HG03354 (cell line): ENCODE measurements around the gene FCAMR.
A peak's percentile ranks its signal among the peaks of the same experiment; 100 is the strongest.
"Not testable (repeated sequence)": the region's sequence is repeated elsewhere in the genome, so short reads cannot be mapped to it uniquely, and the experiment has no call there.

Experiments used
- ATAC-seq: cut with Tn5 transposase; IDR thresholded peaks from one replicate; pipeline ENCODE4 v1.9.1; 2021; ENCODE audit warnings: mild to moderate bottlenecking; ENCODE audit not compliant: unreplicated experiment, poor library complexity, severe bottlenecking

FCAMR gene

DNA sequence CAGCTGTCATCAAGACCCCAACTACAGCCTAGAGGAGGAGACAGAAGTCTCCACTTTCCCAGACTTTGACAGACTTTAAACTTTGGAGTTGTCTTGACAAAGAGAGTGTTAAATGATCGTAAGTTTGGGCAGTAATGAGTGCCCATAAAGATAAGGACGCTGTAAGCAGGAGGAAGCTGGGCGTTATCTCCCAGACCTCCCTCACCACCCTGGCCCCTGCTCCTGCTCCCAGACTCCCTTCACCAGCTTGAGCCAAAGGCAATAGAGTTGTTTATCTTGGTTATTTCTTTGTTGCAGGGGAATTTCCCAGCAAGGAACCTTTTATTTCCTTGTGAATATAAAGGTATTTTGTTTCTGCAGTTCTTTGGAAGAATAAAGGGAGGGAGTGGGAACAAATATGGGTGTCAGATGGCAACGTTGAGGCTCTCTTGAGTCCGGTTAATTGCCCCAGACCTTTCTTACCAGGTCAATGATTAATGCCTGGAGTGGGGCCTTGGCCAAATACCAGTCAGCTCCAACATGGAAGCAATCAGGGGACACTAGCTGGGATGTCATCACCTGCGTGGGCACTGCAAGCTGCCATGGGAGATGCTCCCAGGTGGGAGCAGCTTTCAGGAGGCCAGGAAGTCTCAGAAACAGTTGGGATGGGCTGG is 28.4 kb downstream of the FCAMR start:
- ATAC-seq = no peak

DNA sequence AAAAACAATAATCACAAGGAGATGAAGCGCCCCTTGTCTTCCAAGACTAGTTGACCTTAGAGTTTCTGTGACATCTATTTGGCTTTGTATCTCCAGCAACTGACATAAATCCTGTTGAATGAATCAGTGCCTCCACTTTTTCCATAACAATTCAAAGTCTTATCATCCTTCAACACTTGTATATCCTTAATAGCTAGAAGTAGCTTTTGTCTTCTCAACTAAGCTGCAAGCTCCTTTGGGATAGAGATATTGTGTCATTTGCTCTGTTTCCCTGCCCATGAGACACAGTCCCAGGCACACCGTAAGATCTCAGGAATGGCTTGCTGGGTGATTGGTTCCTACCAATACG is 29.7 kb downstream of the FCAMR start:
- ATAC-seq = no peak

DNA sequence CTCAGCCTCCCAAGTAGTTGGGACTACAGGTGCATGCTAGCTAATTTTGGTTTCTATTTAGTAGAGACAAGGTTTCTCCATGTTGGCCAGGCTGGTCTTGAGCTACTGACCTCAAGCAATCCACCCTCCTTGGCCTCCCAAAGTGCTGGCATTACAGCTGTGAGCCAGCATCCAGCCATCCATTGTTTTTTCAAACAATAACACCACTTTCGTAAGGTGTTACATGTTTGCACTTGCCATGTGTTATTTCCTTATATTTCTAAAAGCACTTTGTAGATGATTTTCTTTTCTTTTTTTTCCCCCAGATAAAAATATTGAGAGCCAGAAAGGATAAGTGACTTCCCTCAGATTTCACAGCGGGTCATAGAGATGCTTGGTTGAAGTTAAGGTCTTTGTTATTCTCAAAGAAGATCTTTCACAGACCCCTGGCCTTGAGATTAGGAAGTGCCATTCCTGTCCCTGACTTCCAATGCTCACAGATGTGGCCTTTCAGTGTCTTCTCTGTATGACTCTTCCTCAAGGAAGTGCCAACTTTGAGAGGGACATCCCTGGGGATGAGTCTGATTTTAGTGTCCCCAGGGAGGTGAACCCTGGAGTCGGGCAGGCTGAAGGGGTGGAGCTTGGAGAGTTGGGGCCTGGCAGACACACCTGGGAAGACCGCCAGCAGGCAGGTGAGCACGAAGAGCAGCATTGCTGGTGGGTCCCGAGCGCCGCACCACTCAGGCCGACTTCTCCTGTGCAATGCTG is 30.2 kb downstream of the FCAMR start:
- ATAC-seq = no peak

DNA sequence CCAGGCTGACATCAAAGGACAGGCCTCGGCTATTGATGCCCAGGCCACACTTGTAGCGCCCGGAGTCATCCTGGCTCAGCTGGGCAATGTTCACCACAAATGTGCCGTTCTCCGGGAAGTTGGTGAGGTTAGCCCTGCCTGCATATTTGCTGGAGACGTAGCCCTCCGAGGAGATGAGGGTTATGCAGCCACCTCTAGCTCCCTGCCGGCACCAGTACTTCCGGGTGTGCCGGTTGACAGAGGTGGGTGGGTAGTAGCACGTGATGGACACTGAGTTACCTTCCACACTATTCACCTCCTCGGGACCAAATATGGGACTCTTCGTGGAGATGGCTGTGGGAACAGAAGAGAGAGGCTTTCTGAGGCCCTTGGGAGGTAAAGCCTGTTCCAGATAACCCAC is 31.1 kb downstream of the FCAMR start:
- ATAC-seq = no peak

DNA sequence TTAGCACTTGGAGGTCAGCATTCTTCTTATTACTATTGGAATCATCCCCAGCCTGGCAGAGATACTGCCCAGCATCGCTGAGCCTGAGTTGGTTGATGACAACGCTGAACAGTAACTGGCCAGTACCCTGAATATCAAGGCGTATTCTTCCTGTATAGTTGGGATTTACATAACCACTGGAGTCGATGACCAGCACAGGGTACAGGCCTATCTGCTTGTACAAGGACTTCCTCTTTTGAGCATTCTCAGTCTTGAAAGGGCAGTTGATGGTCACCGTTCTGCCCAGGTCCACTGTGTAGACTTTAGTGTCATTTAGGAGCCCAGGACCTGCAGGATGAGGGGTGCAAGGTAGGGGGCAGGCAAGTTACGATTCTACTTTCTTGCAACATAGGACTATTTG is 32.8 kb downstream of the FCAMR start:
- ATAC-seq = no peak

DNA sequence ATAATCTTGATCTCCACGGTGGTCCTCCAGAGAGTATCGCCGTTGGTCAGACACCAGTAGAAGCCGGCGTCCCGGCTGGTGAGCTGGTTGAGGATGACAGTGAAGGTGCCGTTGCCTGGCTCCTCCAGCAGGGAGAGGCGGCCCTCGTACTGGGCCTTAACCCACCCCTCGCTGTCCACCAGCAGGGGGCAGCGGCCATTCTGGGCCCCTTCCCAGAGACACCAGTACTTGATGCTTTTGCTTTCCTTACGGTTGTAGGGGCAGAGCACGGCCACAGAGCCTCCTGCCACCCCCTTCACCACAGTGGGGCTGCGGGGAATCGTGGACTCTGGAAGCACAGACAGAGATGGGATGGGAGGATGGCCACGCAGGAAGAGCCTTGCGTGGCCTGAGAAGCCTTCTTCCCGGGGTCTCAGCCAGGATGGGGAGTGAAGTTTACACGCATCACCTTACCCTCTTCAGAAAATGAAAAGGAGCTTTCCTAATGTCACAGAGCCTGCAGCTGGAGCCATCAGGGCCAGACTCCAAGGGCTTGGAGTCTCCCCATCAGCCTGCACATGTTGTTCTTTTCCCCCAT is 34.7 kb downstream of the FCAMR start:
- peak; percentile 50 for ATAC-seq

DNA sequence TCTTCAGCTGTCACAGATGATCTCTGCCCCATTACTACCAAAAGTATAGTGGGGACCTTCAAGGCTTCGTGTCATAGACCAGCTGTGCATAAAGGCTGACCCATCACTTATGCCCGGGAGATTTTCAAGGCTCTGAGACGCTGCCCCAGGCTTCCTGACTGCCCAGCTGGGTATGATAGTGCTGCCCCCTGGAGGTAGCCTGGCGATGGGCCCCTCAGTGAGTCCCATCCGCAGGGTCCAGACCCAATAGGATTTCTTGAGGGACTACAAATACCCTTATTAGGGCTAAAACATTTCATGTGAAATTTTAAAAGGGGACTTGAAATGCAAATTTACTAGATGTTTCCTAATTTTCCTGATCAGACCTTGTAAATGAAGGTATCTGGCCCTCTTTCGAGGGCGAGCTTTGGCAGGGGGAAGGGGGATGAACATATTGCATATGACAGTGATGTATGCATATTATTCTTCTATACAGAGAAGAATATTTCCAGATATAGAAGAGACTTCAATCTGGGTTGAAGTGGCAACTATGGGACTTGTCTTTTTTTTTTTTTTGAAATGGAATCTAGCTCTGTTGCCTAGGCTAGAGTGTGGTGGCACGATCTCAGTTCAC is 36.8 kb downstream of the FCAMR start:
- peak; percentile 27 for ATAC-seq

DNA sequence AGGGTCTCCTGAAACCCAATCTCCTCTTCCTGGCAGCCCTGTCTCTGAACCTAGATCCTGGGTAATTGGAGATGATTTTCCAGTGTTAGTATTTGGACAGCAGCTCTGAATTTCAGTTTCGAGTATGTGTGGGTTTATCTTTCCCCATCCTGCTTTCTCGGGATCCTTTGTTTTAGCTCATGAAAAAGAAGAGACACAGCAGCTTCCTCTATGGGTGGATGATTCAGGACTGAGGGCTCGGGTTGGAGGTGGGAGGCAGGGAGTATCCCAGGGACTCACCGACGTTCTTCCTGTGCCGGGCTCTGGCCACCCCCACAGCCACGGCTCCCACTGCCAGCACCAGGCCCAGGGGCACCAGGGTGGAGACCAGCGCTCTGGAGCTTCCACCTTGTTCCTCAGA is 38.1 kb downstream of the FCAMR start:
- ATAC-seq = no peak

DNA sequence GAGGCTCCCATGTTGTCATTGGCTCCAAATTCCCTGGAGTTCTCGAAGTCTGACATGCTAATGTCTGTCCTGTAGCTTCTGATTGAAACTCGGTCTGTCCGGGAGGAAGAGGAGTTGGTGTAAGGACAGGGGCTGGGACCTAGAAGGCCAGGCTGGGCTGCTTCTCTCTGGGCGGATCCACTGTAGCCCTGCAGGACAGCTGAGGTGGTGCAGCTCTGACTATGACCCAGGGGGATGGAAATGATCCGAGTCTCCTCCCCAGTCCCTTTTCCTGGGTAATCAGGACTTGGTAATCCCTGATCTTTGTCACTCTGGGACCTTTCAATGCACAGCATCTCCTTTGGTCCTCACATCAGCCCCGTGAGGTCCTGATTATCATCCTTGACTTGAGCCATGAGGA is 38.6 kb downstream of the FCAMR start:
- ATAC-seq = no peak

DNA sequence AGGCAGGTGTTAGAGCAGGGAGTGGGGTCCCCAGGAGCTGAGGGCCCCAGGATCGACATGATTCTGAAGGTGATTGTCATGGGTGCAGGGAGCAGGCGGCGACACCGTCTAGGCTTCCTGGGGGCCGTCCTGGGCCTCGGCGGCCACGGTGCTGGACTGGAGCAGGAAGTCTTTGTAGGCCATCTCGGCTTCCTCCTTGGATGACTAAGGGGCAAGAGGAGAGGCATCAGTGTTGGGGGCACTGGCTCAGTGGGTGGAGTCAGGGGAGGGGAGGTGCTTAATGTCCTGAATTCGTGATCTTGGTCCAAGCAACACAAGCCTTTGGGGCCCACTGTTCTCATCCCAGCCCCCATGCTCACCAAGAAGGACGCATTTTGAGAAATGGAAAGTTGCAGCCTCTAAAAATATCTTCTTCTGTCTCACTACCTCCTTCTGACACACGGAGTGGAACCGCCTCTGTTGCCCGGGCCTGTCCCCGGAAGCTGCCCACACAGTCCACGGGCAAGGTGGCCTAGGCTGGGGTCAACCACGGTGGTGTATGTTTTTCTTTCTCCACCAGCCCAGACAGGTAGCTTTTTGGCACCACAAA is 40.0 kb downstream of the FCAMR start:
- ATAC-seq = peak; percentile 71

DNA sequence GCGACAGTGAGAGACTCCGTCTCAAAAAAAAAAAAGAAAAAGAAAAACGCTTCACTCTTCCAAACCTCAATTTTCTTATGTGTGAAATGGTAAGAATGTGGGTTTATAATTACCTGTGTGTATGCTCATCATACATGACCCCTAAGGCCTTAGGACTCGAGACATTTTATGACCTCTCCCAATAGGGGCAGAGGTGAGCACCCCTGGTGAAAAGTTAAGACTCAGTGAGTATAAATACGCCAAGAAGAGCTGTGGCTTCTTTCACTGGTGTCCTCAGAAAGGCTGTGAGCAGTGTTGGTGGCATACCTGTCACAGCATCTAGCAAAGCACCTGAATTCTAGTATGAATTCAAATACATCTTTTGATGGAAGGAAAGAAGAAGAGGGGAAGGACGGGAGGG is 40.7 kb downstream of the FCAMR start:
- ATAC-seq = no peak

DNA sequence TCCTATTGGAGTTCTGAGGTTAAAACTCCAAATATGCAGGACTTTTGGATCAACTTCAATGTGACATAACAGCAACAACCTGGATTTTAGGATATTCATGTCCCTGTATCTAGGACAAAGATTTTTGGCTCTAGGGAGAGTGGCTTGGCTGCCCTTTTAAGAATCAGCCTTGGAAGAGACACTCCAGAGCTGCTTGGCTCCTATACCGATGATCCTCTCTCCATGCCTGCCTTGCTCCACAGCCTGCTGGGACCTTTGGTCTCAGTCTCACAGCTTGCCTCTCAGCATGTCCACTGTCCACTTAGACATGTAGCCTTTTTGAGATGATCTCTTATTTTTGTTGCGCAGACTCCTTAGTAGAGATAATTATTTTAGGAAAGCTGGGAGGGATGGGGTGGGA is 44.0 kb downstream of the FCAMR start:
- no peak for ATAC-seq

DNA sequence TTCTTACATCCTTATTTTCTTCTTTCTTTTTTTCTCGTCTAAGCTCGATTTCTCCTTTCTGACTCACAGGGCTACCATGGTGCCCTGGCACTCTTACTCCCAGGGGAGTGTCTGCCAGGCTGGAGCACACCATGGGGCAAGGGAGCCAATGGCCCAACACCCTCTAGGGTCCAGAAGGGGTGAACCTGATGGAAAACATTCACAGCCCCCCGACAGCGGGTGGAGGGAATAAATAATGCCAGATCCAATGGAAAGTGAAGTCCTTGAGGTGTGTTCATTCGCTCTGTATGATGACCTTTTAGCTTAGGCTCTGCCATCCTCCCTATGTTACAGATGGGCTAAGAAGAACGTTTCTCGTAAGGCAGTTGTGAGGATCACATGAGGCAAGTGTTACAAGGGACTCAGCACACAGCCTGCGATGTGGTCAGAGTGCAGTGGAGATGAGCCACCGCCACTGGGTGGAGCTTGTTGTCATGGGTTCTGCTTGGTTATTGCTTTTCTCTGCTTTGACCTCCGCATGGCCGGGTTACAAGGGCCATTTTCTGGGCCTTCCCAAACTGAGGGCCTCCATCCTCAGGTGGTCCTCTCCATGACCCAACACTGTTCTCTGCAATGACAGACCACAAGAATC is 45.0 kb downstream of the FCAMR start:
- ATAC-seq = peak; percentile 69

DNA sequence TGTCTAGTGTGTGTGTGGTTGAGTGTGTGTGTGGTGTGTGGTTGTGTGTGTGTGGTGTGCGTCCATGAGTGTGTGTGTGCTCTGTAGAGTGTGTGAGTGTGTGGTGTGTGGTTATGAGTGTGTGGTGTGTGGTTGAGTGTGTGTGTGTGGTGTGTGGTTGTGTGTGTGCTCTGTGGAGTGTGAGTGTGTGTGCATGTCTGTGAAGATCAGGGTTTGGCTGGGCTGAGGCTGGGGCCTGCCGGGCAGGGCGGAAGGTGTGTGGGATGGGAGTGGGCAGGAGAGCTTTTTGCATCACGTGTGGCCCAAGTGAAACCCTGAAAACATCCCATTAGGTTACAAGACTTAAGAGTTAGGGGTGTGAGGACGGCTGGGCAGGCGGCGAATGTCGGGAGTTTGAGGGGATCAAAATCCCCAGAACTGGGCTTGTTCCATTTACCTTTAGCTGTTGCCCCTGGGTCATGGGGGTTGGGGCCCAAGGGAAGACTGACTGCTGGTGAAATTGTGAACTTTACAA is 45.6 kb downstream of the FCAMR start:
- ATAC-seq = peak; percentile 29

DNA sequence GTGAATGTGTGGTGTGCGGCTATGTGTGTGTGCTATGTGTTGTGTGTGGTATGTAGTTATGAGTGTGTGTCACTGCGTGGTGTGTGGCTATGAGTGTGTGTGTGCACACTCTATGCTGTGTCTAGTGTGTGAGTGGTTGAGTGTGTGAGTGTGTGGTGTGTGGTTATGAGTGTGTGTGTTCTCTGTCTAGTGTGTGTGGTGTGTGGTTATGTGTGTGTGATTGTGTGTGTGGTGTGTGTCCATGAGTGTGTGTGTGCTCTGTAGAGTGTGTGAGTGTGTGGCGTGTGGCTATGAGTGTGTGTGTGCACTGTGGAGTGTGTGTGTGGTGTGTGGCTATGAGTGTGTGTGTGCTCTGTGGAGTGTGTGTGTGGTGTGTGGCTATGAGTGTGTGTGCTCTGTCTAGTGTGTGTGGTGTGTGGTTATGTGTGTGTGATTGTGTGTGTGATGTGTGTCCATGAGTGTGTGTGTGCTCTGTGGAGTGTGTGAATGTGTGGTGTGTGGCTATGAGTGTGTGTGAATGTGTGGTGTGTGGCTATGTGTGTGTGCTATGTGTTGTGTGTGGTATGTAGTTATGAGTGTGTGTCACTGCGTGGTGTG is 46.2 kb downstream of the FCAMR start:
- ATAC-seq = not testable (repeated sequence)

DNA sequence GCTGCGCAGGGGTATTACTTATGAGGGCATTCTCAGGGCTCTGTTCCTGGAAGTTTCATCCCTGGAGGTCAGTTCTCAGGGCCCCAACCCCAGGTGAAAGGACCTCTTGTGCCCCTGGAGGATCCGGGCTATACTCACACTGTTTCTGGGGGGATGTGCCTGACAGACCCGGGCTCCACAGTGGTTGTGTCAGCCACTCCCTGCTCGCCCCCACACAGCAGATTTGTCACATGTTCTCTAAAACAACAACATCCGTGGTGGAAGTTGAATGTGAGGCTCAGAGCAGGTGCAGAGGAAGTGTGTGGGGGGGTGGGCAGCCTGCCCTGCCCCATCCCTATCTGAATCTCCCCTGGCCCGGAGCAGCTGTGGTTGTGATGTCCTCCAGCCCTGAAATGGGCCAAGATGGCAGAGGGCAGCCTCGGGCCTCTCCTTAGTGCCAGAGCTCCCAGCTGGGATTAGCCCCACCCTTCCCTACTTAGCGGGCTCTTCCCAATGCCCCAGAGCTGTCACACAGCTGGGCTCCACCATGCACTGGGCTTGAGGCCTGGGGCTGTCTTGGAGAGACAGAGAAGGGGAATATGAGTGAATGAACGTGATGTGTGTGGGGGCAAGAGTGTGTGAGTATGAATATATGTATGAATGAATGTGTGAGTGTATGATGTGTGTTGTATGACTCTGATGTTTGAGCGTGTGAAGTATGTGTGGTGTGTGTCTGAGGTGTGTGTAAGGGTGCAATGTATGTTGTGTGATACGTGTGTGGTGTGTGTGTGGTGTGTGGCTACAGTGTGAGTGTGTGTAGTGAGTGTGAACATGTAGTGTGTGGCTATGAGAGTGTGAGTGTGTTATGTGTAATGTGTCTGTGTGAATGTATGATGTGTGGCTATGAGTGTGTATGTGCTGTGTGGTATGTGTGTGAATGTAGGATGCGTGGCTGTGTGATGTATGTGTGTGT is 47.0 kb downstream of the FCAMR start:
- peak; percentile 63 for ATAC-seq

DNA sequence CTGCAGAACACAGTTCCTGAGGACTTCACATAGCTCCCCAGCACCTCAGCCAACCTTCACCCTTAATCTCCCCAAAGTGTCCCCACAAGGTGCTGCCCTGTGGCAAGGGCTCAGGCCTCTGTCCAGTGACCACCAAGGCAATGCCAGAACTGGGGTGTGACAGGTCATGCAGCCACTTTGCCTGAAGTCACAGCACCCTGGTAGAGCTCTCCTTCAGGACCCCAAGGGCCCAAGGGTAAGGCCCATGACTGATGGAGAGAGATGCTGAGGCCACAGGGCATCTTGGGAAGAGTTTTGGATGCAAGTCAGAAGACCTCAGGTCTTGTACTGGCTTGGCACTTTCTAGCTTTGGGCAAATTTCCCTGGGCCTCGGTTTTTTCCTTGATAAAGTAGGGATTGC is 47.7 kb downstream of the FCAMR start:
- no peak for ATAC-seq

DNA sequence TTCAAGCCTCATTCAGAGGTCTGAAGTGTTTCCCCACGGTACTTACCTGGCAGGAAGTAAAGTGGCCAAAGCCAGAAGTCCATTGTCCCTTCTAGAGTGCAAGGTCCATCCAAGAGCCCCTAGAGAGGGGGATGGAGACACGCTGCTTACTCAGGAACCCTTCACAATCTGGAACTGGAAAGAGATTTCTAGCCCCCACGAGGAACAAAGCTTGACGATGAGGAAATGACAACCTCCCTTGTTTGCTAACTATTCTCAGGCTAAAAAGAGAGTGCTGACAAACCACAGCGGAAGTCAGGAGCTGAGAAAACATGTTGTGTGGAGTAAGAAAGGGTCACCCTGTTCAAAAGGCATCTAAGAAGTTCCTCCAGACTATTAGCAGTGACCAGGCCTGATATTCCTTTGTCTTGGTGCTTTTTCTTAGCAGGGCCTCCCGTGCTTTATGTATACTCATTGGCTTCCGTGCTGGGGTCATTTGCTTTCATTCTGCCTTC is 48.4 kb downstream of the FCAMR start, which contains the start of gene FCMR:
Gene FCMR (minus strand): TSS at position 170 of the 494 bp plus-strand sequence. CDS start 87 bp downstream, at position 83.
- ATAC-seq = no peak
